Caco-2 (cell line): ENCODE measurements around the gene CLASRP. TPM values are rescaled to one million over a fixed set of nuclear protein-coding genes. Genes with fewer than 3 reads are reported as not detected.

Source experiments
- BruUV-seq: library from RNA; stranded (reverse); fragments of 400-500 nt; replicated peaks from 2 replicates; lab custom pipeline; 2021; lab: Mats Ljungman, UMichigan
- CTCF ChIA-PET: fragments of 300-600 bp; sonication (Branson Sonifier 250); formaldehyde crosslinking; loops from one replicate; lab custom pipeline; 2022; ENCODE audit warnings: antibody characterized with exemption; lab: Charles Lee
- POLR2A ChIA-PET: fragments of 300-600 bp; sonication (Branson Sonifier 250); formaldehyde crosslinking; loops from one replicate; lab custom pipeline; 2022; ENCODE audit warnings: antibody characterized with exemption; lab: Charles Lee
- DNase-seq, 2 experiments: peaks; one replicate each; pipeline versions ENCODE4 v3.0.0 to v3.0.0-alpha.2; 2020 to 2022
- H3K27me3 ChIP-seq: replicated peaks from 2 replicates; pipeline ENCODE4 v1.6.0; 2011; ENCODE audit warnings: low read length; ENCODE audit not compliant: control insufficient read depth, insufficient read depth
- H3K36me3 ChIP-seq: 2 replicates; pipeline ENCODE4 v1.5.1; 2011; ENCODE audit warnings: low read length; ENCODE audit not compliant: control insufficient read depth, insufficient read depth
- H3K4me1 ChIP-seq: fragments of 250-450 bp; sonication (Bioruptor Pico); 2 replicates; pipeline ENCODE4 v1.5.1; 2020; ENCODE audit warnings: mild to moderate bottlenecking
- H3K4me3 ChIP-seq: 2 replicates; pipeline ENCODE4 v1.5.1; 2011; ENCODE audit warnings: low read depth, mild to moderate bottlenecking, control low read depth, low read length
- H3K9me3 ChIP-seq: fragments of 250-450 bp; sonication (Bioruptor Pico); 2 replicates; pipeline ENCODE4 v1.5.1; 2020; ENCODE audit warnings: mild to moderate bottlenecking, moderate library complexity
- H3K27ac Mint-ChIP-seq: one replicate; pipeline ENCODE4 v1.8.0; 2022; ENCODE audit warnings: mixed read lengths; ENCODE audit not compliant: unreplicated experiment
- H3K27me3 Mint-ChIP-seq: one replicate; pipeline ENCODE4 v1.8.0; 2022; ENCODE audit warnings: mixed read lengths; ENCODE audit not compliant: insufficient read depth, unreplicated experiment
- H3K36me3 Mint-ChIP-seq: one replicate; pipeline ENCODE4 v1.8.0; 2022; ENCODE audit warnings: mild to moderate bottlenecking, mixed read lengths; ENCODE audit not compliant: insufficient read depth, unreplicated experiment
- H3K4me1 Mint-ChIP-seq: one replicate; pipeline ENCODE4 v1.8.0; 2022; ENCODE audit warnings: low read depth, mixed read lengths; ENCODE audit not compliant: unreplicated experiment
- H3K4me3 Mint-ChIP-seq: one replicate; pipeline ENCODE4 v1.8.0; 2022; ENCODE audit warnings: mild to moderate bottlenecking, moderate library complexity, mixed read lengths; ENCODE audit not compliant: unreplicated experiment
- H3K9me3 Mint-ChIP-seq: one replicate; pipeline ENCODE4 v1.8.0; 2022; ENCODE audit warnings: mixed read lengths; ENCODE audit not compliant: unreplicated experiment
- CTCF ChIP-seq, 2 experiments: fragments of 200-600 bp in 1 of 2; IDR thresholded peaks; 1 replicate in 1 of 2; 2 replicates in 1 of 2; pipeline versions ENCODE4 v1.5.1 to v1.8.0; 2011 to 2022; ENCODE audit warnings: antibody characterized with exemption in 1 of 2, control low read depth in 1 of 2, inconsistent platforms in 1 of 2, low read depth in 1 of 2, low read length in 1 of 2, mild to moderate bottlenecking in 1 of 2, moderate library complexity in 1 of 2; ENCODE audit not compliant: insufficient read depth in 1 of 2, severe bottlenecking in 1 of 2, unreplicated experiment in 1 of 2
- intact Hi-C: fragments of 100-400 bp; cut with micrococcal nuclease; formaldehyde crosslinking; loops from one replicate; pipeline ENCODE4 v1.10.0; 2022; ENCODE audit not compliant: unreplicated experiment
- total RNA-seq: library from RNA; stranded (reverse); gene quantifications from 2 replicates; pipeline ENCODE4 v1.2.3, GENCODE V29; 2022

CLASRP gene
- total RNA-seq, 1 experiment from 2014 or later = 104 TPM

- Histone ChIP-seq H3K4me3 (no peak overlapping the region), H3K36me3 (no peaks in the 10 kb centered on the region; the same call in none of the 2 replicates), H3K27me3 (no peaks in the 10 kb centered on the region), H3K4me1 (peaks cover 5% of the 10 kb centered on the region; the same call in 1 of the 2 replicates), H3K9me3 (no peaks in the 10 kb centered on the region)
- no peak for DNase-seq
- H3K27me3 Mint-ChIP-seq = no peaks in the 10 kb centered on the region
- H3K9me3 Mint-ChIP-seq = no peaks in the 10 kb centered on the region
- no peak for TF ChIP-seq CTCF (IDR thresholded peaks at IDR 0.05; ENCODE audit: insufficient read depth in 1 of 2, low read depth in 1 of 2, low read length in 1 of 2, severe bottlenecking in 1 of 2, unreplicated experiment in 1 of 2)
- ChIA-PET CTCF (no interaction called here), POLR2A (no interaction called here)
- peaks cover 7% of the 10 kb centered on the region for H3K4me1 Mint-ChIP-seq
- H3K36me3 Mint-ChIP-seq = peaks cover 48% of the 10 kb centered on the region
- no peak overlapping the region for H3K4me3 Mint-ChIP-seq
- BruUV-seq = no TSS peak
- H3K27ac Mint-ChIP-seq = peak overlapping the region; percentile 5
- intact Hi-C loops = no loop called here
These were observed 48.7 kb downstream of the CLASRP start for GRCh38 chr19:45087531-45087930.

GRCh38 chr19:45090034-45090433 lies 51.2 kb downstream of the CLASRP start:
- intact Hi-C loops = loop anchor here (5.0 kb wide), 1 partner anchor 37 kb away; no protein-coding TSS in a partner anchor
- Mint-ChIP-seq H3K4me1 (peaks cover 23% of the 10 kb centered on the region), H3K27ac (no peak overlapping the region), H3K4me3 (no peak overlapping the region), H3K9me3 (no peaks in the 10 kb centered on the region), H3K27me3 (no peaks in the 10 kb centered on the region), H3K36me3 (peaks cover 58% of the 10 kb centered on the region)
- peak in 1 of 2 experiments; percentile 32 for DNase-seq
- H3K4me3 ChIP-seq = no peak overlapping the region
- TF ChIP-seq CTCF (IDR thresholded peaks at IDR 0.05; ENCODE audit: insufficient read depth in 1 of 2, low read depth in 1 of 2, low read length in 1 of 2, severe bottlenecking in 1 of 2, unreplicated experiment in 1 of 2) = no peak
- H3K36me3 ChIP-seq = no peaks in the 10 kb centered on the region; the same call in none of the 2 replicates
- peaks cover 5% of the 10 kb centered on the region; the same call in 1 of the 2 replicates for H3K4me1 ChIP-seq
- ChIA-PET POLR2A (no interaction called here), CTCF (interaction anchor here (0.6 kb wide), 1 partner anchor 47 kb away, joined by 3 read pairs; no protein-coding TSS in a partner anchor)
- no peaks in the 10 kb centered on the region for H3K27me3 ChIP-seq
- no peaks in the 10 kb centered on the region for H3K9me3 ChIP-seq
- BruUV-seq = no TSS peak

GRCh38 chr19:45090606-45091005 lies 51.8 kb downstream of the CLASRP start:
- intact Hi-C loops = loop anchor here (1.0 to 5.0 kb wide), 2 partner anchors 14 to 37 kb away; partner anchors contain the start of gene ZNF296
- TF ChIP-seq CTCF (IDR thresholded peaks at IDR 0.05; ENCODE audit: insufficient read depth in 1 of 2, low read depth in 1 of 2, low read length in 1 of 2, severe bottlenecking in 1 of 2, unreplicated experiment in 1 of 2) = no peak
- BruUV-seq = no TSS peak

More at GRCh38 chr19:45090606-45091005, 51.8 kb downstream of the CLASRP start:
- ChIA-PET CTCF (interaction anchor here (0.6 to 2.4 kb wide), 3 partner anchors 45 to 175 kb away, joined by 3 to 7 read pairs (median 5); no protein-coding TSS in a partner anchor), POLR2A (no interaction called here)
- Mint-ChIP-seq H3K4me1 (peaks cover 23% of the 10 kb centered on the region), H3K4me3 (peak overlapping the region; percentile 84), H3K27me3 (no peaks in the 10 kb centered on the region), H3K9me3 (no peaks in the 10 kb centered on the region), H3K36me3 (peaks cover 58% of the 10 kb centered on the region), H3K27ac (peak overlapping the region; percentile 96)
- Histone ChIP-seq H3K4me1 (peaks cover 5% of the 10 kb centered on the region; the same call in 1 of the 2 replicates), H3K4me3 (peak overlapping the region; percentile 33), H3K9me3 (no peaks in the 10 kb centered on the region), H3K36me3 (no peaks in the 10 kb centered on the region; the same call in none of the 2 replicates), H3K27me3 (no peaks in the 10 kb centered on the region)
- no peak for DNase-seq
